Rectal smooth muscle tissue (tissue), 1 donor: Measurements from ENCODE around the gene CREB5.

Experiments used
- H3K27ac ChIP-seq: one replicate; pipeline ENCODE4 v1.7.0; 2013; ENCODE audit warnings: low read depth, low read length, inconsistent platforms
- H3K27me3 ChIP-seq: one replicate; pipeline ENCODE4 v1.7.0; 2013; ENCODE audit warnings: low read length; ENCODE audit not compliant: control insufficient read depth, insufficient read depth
- H3K36me3 ChIP-seq: one replicate; pipeline ENCODE4 v1.7.0; 2013; ENCODE audit warnings: low read length; ENCODE audit not compliant: control insufficient read depth, insufficient read depth
- H3K4me1 ChIP-seq: one replicate; pipeline ENCODE4 v1.7.0; 2013; ENCODE audit warnings: low read length; ENCODE audit not compliant: control insufficient read depth, insufficient read depth
- H3K4me3 ChIP-seq: one replicate; pipeline ENCODE4 v1.7.0; 2013; ENCODE audit warnings: low read length
- H3K9ac ChIP-seq: one replicate; pipeline ENCODE4 v1.7.0; 2013; ENCODE audit warnings: low read length

The CREB5 gene

DNA sequence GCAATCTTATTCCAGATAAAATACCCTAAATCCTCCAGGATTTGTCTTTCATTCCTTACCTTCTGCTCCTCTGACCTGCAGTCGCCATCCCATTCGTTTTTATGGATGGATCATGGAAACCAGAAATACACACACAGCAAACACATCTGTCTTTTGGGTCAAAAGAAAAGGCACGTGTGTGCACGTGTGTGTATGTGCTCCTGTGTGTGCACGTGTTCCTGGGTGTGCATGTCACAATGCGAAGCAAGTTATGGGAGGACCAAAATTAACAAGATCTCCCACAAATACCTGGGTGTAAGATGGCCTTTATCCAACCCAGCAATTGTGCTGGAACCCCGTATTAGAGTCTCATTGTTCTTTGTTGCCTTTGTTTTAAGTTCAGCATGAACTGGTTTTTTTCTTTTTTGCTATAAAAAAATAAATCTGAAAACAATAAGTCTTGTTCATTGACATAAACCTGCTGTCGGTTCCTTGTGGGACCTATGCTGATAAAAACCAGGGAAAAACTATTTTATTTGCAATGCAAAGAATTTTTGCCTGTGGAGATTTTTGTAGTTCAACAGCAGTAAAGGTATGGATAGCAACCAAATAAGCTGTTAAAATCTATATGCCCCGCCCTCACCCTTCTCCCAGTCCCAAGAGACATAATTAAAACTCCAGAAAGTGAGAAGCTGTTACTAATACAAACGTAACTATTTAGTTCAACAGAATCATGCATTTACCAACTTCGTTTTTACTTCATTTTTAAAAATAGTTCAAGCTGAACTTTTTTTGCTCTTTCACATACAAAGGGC, 229.6 kb downstream of the CREB5 start:
- H3K27me3 ChIP-seq = no peaks in the 10 kb centered on the region
- H3K36me3 ChIP-seq = no peaks in the 10 kb centered on the region
- no peak overlapping the region for H3K9ac ChIP-seq
- H3K27ac ChIP-seq = no peak overlapping the region
- no peak overlapping the region for H3K4me3 ChIP-seq
- peaks cover 13% of the 10 kb centered on the region for H3K4me1 ChIP-seq

- Histone ChIP-seq H3K4me1 (peaks cover 13% of the 10 kb centered on the region), H3K4me3 (no peak overlapping the region), H3K27ac (no peak overlapping the region), H3K36me3 (no peaks in the 10 kb centered on the region), H3K27me3 (no peaks in the 10 kb centered on the region), H3K9ac (no peak overlapping the region)
Measured at GRCh38 chr7:28643188-28643569, 230.9 kb downstream of the CREB5 start.

- Histone ChIP-seq H3K36me3 (no peaks in the 10 kb centered on the region), H3K27ac (no peak overlapping the region), H3K4me1 (peaks cover 13% of the 10 kb centered on the region), H3K4me3 (no peak overlapping the region), H3K9ac (no peak overlapping the region), H3K27me3 (no peaks in the 10 kb centered on the region)
Measured at GRCh38 chr7:28643584-28644340, 231.4 kb downstream of the CREB5 start.

DNA sequence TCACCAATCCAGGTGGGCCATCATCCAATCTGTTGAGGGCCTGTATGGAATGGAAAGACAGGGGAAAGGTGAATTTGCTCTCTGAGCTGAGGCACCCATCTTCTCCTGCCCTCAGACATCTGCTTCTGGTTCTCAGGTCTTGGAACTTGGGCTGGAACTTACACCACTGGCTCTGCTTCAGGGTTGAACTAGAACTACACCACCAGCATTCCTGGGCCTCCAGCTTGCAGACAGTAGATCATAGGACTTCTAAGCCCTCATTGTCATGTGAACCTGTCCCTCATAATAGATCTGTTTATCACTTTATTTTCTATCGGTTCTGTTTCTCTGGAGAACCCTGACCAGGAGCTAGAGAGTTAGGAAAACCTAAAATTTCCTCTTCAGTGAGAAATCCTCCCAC, 233.5 kb downstream of the CREB5 start:
- H3K4me1 ChIP-seq = peaks cover 13% of the 10 kb centered on the region
- no peaks in the 10 kb centered on the region for H3K36me3 ChIP-seq
- no peak overlapping the region for H3K27ac ChIP-seq
- H3K9ac ChIP-seq = no peak overlapping the region
- no peak overlapping the region for H3K4me3 ChIP-seq
- H3K27me3 ChIP-seq = no peaks in the 10 kb centered on the region

DNA sequence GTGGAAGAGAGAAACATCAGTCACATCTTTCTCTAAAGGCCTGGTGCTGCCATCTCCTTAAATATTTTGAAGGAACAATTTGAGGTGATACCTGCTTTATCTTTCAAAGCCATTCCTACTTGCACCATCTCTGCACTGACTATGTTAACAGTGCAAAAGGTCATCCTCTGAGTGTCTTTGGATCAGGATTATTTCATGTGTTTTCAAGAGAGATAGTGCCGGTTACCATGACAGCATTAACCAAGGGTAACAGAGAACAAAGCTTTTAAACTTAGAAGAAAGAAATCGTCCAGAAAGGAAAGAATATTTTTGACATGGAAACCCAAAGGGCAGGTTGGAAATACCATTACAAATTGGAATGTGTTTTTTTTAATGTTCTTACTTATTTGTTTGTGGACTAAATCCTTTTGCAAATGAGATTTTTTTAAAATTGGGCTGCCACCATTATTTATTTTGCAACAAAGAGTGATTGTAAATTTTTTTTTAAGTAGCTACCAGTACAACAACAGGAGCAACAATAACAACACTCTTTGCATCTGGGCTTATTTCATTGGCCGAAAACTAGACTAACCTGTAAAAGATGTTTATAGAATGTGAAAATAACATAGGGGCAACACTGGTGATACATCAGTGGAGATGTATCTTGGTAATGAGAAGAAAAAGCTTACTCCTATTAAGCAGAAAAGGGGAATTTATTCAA, 234.2 kb downstream of the CREB5 start:
- Histone ChIP-seq H3K4me1 (peaks cover 13% of the 10 kb centered on the region), H3K27me3 (no peaks in the 10 kb centered on the region), H3K4me3 (no peak overlapping the region), H3K36me3 (no peaks in the 10 kb centered on the region), H3K9ac (no peak overlapping the region), H3K27ac (no peak overlapping the region)

GRCh38 chr7:28647076-28647421, 234.7 kb downstream of the CREB5 start:
- Histone ChIP-seq H3K36me3 (no peaks in the 10 kb centered on the region), H3K4me1 (peaks cover 13% of the 10 kb centered on the region), H3K4me3 (no peak overlapping the region), H3K27me3 (no peaks in the 10 kb centered on the region), H3K9ac (no peak overlapping the region), H3K27ac (no peak overlapping the region)

DNA sequence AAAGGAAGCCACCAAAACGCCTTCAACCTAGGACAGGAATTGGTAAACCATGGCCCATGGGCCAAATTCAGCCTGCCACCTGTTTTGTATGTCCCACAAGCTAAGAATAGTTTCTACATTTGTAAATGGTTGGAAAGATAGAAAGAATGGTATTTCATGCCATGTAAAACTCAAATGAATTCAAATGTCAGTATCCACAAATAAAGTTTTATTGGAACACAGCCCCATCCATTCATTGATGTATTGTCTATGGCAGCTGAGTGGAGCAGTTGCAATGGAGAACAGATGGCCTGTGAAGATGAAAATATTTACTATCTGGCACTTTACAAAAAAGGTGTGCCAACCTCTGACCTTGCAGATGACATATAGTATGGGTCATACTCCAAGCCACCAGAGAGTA, 236.9 kb downstream of the CREB5 start:
- Histone ChIP-seq H3K9ac (no peak overlapping the region), H3K27me3 (no peaks in the 10 kb centered on the region), H3K4me3 (no peak overlapping the region), H3K27ac (no peak overlapping the region), H3K36me3 (no peaks in the 10 kb centered on the region), H3K4me1 (no peaks in the 10 kb centered on the region)

DNA sequence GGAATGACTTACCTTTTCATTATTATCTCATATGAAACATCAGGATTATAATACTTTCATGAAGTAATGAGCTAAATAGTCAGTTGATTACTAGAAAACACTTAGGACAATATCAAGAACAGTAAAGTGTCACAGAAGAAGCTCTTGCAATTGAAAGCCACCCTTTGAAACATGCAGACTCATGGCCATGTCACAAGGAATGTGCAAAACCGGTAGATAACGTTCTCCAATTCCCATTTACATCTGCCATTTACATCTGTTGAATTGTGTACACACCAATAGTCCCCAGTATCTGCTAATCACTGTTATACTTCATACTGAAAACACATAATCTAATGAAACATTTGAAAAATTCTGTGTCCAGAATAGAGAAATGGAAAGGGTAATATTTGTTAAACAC, 237.5 kb downstream of the CREB5 start:
- Histone ChIP-seq H3K9ac (no peak overlapping the region), H3K4me1 (no peaks in the 10 kb centered on the region), H3K36me3 (no peaks in the 10 kb centered on the region)

GRCh38 chr7:28654110-28654509, 241.8 kb downstream of the CREB5 start:
- Histone ChIP-seq H3K4me1 (no peaks in the 10 kb centered on the region), H3K27me3 (no peaks in the 10 kb centered on the region), H3K4me3 (no peak overlapping the region), H3K36me3 (no peaks in the 10 kb centered on the region), H3K9ac (no peak overlapping the region), H3K27ac (no peak overlapping the region)

More for the DNA sequence above, 237.5 kb downstream of the CREB5 start:
- H3K27me3 ChIP-seq = no peaks in the 10 kb centered on the region
- H3K4me3 ChIP-seq = no peak overlapping the region
- H3K27ac ChIP-seq = no peak overlapping the region

- no peaks in the 10 kb centered on the region for H3K36me3 ChIP-seq
- no peaks in the 10 kb centered on the region for H3K27me3 ChIP-seq
Measured at GRCh38 chr7:28656529-28656928, 244.2 kb downstream of the CREB5 start.

GRCh38 chr7:28658381-28658780, 246.1 kb downstream of the CREB5 start:
- Histone ChIP-seq H3K27ac (no peak overlapping the region), H3K4me1 (no peaks in the 10 kb centered on the region), H3K9ac (no peak overlapping the region), H3K4me3 (no peak overlapping the region), H3K36me3 (no peaks in the 10 kb centered on the region), H3K27me3 (no peaks in the 10 kb centered on the region)

More at GRCh38 chr7:28656529-28656928, 244.2 kb downstream of the CREB5 start:
- no peak overlapping the region for H3K27ac ChIP-seq
- no peaks in the 10 kb centered on the region for H3K4me1 ChIP-seq
- H3K4me3 ChIP-seq = no peak overlapping the region
- no peak overlapping the region for H3K9ac ChIP-seq

DNA sequence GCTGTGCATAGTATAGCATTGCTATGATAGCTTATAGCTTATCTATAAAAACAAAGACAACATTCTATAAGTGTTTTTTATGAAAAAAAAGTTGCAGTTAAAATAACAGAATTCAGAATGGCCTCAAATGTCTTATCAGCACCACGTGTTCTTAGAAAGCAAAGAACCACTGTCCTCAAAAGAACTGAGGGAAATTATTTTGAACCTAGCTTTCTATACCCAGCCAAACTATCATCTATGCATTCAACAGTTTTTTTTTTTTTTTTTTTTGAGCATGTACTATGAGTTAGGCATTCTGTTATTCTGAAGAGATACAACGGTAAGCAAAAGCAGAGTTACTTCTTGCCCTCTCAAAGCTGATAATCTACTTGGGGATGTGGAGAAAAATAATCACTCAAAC, 247.8 kb downstream of the CREB5 start:
- Histone ChIP-seq H3K4me1 (no peaks in the 10 kb centered on the region), H3K27ac (no peak overlapping the region), H3K9ac (no peak overlapping the region), H3K4me3 (no peak overlapping the region), H3K27me3 (no peaks in the 10 kb centered on the region), H3K36me3 (no peaks in the 10 kb centered on the region)
